HG02885 (cell line): ENCODE results near the gene CD9.

Source experiments
- ATAC-seq: cut with Tn5 transposase; IDR thresholded peaks from one replicate; pipeline ENCODE4 v1.9.1; 2021; ENCODE audit warnings: mild to moderate bottlenecking; ENCODE audit not compliant: unreplicated experiment, poor library complexity

The CD9 gene

DNA sequence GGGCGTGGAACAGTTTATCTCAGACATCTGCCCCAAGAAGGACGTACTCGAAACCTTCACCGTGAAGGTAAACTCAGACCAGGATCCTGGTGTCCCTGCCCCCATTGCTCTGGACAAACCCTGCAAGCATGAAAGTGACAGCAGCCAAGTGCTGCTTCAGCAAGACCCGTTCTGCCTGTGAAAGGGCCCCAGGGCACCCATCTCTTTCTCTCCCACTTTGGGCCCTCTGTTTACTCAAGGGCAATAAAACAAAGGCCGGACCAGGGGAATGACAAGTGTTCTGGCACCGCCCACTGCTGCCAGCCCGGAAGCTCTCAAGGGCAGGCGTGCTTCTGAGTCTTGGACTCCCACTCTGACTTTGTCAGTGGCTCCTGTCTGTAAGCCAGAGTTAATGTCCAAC is 35.3 kb downstream of the CD9 start:
- ATAC-seq, result no peak

GRCh38 chr12:6235906-6236640 is 35.9 kb downstream of the CD9 start:
- ATAC-seq, result no peak

GRCh38 chr12:6236641-6236940 is 36.4 kb downstream of the CD9 start:
- ATAC-seq, result no peak

DNA sequence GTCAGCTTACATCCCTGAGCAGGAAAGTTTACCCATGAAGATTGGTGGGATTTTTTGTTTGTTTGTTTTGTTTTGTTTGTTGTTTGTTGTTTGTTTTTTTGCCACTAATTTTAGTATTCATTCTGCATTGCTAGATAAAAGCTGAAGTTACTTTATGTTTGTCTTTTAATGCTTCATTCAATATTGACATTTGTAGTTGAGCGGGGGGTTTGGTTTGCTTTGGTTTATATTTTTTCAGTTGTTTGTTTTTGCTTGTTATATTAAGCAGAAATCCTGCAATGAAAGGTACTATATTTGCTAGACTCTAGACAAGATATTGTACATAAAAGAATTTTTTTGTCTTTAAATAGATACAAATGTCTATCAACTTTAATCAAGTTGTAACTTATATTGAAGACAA is 37.6 kb downstream of the CD9 start:
- ATAC-seq, result no peak

DNA sequence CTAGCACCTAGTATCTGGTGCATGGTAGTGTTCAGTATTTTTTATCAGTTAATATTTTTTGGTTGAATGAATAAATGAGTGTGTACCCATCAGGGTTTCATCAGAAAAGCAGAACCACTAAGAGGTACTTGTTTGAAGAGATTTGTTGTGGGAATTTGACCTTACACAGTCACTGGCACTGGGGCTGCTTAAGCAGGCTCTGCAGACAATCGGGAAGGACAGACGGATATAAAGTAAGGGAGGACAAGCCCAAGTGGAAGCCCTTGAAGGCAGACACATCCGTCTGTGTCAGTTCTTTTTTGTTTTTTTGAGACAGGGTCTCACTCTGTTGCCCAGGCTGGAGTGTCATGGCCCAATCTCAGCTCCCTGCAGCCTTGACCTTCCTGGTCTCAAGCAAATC is 38.7 kb downstream of the CD9 start:
- ATAC-seq, result no peak

DNA sequence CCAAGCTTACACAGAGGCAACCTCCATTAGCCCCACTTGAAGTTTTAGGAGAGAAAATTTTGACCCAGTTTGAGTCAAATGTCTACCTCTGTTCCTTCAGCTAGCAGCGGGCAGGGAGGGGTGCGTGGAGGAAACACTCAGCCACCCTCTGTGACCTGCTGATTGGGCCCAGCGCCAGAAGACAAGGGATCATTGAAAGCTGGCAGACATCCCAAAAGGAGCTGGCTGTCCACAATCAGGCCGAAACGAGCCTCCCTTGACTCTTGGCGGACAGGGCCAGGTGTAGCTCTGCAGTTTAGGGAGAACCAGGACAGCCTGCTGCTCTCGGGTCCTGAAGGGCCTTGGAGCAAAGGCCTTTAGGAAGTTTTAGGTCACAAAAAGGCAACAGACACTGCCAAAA is 41.3 kb downstream of the CD9 start:
- no peak for ATAC-seq

- ATAC-seq, result no peak
Observed at GRCh38 chr12:6249580-6249979, 49.4 kb downstream of the CD9 start.

DNA sequence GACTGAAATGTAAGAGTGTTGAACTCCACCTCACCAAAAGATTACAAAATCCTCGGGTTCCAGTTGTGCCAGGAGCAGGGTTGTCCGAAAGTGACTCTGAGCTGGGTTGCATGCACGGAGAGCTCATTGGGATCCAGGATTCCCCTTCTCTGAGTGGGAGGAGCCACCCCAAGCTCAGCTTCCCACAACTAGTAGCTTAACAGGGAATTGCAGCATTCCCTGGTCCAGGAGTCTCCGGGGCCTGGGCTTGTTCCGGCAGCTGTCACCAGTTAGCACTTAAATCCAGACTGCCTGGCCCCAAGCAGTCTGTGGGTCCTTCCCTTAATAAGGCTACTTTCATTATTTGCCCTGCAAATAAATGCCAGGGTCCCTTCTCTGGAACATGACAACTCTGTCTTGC is 50.1 kb downstream of the CD9 start:
- ATAC-seq, result no peak

- ATAC-seq, result no peak
Observed at GRCh38 chr12:6253278-6253677, 53.1 kb downstream of the CD9 start.

DNA sequence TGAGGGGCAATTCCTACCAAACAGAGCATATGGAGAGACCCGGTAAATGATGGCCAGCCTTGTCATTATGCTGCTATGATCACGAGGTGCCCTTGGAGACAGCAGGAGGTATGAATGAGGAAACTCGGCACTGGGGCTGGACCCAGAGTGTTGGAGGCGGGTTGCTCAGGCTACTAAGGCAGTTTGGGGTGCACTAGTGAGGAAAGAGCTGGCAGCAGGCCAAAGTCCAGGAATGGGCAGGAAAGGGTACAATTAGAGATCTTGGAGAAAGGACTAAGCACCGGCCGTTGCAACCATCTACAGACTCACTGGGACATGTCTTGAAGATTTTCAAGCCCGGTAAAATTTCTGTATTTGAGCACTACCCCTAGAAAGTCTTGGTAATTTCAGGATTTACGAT is 54.3 kb downstream of the CD9 start:
- ATAC-seq, result no peak

- no peak for ATAC-seq
Observed at GRCh38 chr12:6257007-6257406, 56.8 kb downstream of the CD9 start.

DNA sequence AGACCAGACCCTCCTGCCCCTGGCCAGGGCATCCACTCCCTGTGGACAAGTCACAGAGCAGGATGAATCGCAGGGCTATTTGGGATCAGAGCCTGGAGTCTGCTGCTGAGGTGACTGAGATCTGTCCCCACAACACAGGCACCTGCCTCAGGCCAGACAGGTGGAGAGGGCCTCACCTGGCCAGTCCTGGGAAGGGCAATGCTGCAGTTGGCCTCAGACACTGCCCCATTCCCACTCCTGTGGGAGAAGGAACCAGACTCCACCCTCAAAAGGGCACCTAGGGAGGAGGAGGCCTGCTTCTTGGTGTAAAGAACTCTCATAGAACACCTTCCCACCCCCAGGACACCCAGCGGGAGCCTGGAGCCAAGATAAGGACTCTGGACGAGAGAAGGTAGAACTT is 62.0 kb downstream of the CD9 start:
- ATAC-seq, result no peak

GRCh38 chr12:6262623-6263022 is 62.4 kb downstream of the CD9 start:
- no peak for ATAC-seq

DNA sequence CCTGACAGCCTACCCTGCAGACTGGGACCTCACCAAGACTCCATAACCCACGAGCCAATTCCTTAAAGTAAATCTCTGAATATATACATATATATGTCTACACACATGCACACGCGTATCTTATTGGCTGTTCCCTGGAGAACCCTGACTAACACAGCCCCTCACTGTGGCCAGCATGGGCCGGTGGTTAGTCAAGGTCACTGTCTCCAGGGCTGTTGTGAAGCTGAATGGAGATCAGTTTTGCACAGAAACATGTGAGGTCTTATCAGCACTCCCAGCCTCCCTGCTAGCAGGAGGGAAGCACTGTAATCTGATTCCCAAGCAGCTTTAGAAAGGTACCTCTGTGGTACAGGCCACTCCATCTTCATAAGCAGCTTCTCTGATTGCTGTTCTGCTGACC is 63.7 kb downstream of the CD9 start:
- ATAC-seq, result no peak

DNA sequence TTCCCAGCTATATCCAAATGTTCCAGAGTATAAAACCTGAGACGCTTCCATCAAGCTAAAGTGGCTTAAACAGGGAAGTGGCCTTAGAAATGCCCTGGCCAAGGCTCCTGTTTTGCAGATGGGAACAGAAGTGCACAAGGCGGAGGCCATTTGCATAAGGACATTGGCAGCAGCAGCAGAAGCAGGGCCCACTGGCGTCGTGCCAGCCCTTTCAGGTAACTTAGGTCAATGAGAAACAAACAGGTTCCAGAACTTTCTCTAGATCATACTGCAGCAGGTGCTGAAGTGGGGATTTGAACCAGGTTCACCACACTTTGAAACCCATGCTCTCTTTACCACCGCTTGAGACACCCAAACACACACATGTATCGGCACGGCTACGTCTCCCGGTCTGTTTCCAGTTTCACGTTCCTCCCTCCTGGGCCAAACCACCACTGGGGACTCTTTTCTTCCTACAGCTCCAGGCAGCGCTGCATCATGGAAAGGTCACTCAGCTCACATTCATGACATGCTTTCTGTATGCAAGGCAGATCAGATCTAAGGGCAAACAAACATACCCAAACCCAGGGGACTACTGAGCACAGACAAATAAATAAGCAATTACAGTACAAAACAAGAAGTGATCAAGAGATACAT is 64.3 kb downstream of the CD9 start:
- no peak for ATAC-seq

DNA sequence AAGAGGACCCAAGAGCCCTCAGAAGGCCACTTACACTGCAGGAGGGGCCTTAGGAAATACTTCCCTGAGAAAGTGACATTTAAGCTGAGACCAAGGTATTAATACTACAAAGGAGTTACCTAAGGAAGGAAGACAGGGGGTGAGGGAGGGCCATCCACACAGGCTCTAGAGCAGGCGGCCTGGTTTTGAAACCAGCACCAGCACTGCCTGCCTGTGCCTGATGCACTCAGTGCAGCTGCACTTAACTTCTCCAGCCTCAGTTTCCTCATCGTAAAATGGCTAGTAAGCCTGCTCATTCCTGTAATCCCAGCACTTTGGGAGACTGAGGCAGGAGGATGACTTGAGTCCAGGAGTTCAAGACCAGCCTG is 64.8 kb downstream of the CD9 start:
- ATAC-seq, result no peak

- no peak for ATAC-seq
Observed at GRCh38 chr12:6266541-6266966, 66.4 kb downstream of the CD9 start.

DNA sequence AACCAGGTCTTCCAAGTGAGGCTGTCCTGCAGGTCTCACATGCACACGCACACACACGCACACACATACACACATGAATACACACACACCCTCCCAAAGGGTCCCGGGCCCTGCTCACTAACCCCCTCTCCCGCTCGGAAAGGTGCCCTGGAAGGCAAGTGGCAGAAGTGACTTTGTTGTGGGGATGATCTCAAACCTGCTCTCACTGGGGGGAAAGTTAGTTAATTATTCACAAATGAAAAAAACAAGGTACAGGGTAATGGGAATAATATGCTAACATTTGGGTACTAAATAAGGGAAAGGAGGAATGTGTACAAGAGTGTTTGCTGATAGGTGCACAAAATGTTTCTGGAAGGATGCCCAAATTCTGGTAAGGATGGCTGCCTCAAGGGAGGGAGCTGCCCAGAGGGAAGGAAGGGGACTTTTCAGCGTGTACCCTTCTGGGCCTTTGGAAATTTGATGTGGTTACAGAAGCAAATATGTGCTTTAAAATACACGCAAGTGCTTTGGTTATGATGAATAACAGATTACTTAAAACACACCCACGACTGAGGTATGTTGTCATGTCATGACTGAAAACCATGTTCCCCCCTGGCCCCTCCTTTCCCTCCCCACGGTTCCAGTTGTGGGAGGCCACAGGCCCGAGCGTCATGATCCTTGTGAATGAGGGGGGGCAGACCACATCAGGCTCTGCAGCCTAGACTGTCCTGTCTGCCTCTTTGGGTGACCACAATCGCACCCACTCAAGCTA is 66.9 kb downstream of the CD9 start:
- ATAC-seq, result no peak

DNA sequence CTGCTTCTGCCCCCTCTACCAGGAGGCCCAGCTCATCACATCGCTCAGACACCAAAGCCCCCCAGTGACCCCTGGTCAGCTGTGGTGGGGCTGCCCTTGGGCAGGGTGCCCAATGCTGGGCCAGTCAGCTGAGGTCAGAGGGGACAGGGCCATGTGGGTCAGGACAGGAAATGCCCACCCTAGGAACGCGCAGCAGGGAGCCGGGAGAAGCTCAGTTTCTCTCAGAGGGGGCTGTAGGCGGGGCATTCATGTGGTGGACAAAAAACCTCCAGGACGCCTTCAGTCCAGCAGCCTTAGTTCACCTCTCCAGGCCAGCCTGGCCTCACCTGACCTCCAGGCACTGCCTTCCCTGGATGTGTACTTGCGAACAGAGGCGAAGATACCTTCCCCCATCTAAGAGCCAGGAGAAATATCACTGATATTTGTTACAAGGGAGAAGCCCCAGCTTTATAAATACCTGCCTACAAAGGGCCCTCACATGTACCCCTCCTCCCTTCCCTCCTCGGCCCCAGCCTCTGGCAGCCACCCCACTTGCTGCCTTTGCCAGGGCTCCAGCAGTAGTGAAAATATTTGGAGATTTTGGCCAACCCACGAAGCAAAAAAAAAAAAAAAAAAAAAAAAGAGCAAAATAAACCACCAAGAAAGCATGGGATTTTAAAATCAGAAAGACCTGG is 68.4 kb downstream of the CD9 start:
- ATAC-seq, result no peak

GRCh38 chr12:6269986-6270385 is 69.8 kb downstream of the CD9 start:
- no peak for ATAC-seq

GRCh38 chr12:6271281-6271680 is 71.1 kb downstream of the CD9 start:
- ATAC-seq, result no peak
